AG04449 (cell line): ENCODE data around the gene CCDC138.

Experiments used
- CTCF ChIA-PET: fragments of 350-600 bp; formaldehyde crosslinking; extraction: SDS; loops from one replicate; lab custom pipeline; 2021; ENCODE audit warnings: antibody characterized with exemption; lab: Yijun Ruan, JAX
- POLR2A ChIA-PET: fragments of 400-600, 350-600 bp; formaldehyde crosslinking; extraction: SDS; loops from one replicate; lab custom pipeline; 2020; ENCODE audit warnings: antibody characterized with exemption, inconsistent platforms; lab: Yijun Ruan, JAX
- DNase-seq: peaks from one replicate; pipeline ENCODE4 v3.0.0-alpha.2; 2010; ENCODE audit warnings: low read depth, low spot score
- H3K4me3 ChIP-seq: 2 replicates; pipeline ENCODE4 v1.5.1; 2011; ENCODE audit warnings: low read depth, mild to moderate bottlenecking, control low read depth, low read length
- TF ChIP-seq, protein P1 (sequence below): IDR thresholded peaks from one replicate; pipeline ENCODE4 v1.5.1; 2011; ENCODE audit warnings: mild to moderate bottlenecking, moderate library complexity, low read length, control low read depth, inconsistent platforms; ENCODE audit not compliant: insufficient read depth; ENCODE audit errors: missing control alignments

CCDC138 gene

DNA sequence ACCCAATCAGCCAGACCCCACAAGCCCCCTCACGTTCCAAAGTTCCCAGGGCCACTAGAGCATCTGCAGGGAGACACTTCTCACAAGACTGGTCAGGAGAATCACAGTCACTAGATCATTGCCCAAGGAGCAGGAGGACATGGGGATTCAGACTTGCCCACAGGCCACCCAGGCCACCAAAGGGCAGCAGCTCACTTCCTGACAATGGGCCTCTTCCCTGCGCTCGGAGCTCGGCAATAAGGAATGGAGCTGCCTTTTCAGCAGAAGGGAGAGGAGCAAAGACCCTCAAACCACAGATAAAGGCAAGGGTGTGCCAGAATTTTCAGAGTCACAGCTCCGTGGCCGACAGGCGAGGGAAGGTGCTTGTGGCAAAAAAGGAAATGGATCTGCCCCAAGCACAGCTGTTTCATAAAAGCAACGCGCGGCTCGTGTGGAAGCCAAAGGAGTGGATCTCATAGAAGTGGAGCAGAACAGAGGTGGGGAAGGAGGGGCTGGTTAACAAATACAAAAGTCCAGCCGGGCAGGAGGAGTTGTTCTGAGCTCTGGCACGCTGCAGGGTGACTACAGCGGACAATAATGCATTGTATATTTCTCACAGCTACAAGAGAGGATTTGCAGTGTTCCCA is 130.3 kb downstream of the CCDC138 start:
- ChIA-PET POLR2A (no interaction called here), CTCF (interaction anchor here (2.7 kb wide), 1 partner anchor 12 kb away, joined by 21 read pairs; no protein-coding TSS in a partner anchor)
- no peak for DNase-seq

DNA sequence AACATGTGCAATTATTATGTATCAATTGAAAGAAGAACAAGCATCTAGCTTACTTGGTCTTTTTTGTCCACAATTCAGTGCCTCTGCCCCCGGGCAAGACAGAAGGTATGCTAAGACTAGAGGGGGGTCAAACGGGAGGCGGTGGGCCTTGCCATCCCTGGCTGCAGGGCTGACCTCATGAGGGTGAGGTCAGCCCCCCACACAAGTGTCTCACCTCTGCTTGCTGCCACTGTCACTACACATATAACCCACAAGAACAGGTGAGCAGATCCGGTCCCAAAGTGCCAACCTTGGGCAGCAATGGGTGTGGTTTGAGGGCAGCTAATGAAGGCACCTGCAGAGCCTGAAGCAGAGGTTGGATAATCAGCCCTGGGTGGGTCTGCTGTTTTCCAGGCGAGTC is 131.0 kb downstream of the CCDC138 start:
- no peak overlapping the region for H3K4me3 ChIP-seq
- no peak for DNase-seq
- TF ChIP-seq, protein P1, sequence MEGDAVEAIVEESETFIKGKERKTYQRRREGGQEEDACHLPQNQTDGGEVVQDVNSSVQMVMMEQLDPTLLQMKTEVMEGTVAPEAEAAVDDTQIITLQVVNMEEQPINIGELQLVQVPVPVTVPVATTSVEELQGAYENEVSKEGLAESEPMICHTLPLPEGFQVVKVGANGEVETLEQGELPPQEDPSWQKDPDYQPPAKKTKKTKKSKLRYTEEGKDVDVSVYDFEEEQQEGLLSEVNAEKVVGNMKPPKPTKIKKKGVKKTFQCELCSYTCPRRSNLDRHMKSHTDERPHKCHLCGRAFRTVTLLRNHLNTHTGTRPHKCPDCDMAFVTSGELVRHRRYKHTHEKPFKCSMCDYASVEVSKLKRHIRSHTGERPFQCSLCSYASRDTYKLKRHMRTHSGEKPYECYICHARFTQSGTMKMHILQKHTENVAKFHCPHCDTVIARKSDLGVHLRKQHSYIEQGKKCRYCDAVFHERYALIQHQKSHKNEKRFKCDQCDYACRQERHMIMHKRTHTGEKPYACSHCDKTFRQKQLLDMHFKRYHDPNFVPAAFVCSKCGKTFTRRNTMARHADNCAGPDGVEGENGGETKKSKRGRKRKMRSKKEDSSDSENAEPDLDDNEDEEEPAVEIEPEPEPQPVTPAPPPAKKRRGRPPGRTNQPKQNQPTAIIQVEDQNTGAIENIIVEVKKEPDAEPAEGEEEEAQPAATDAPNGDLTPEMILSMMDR, result no peak
- POLR2A ChIA-PET, result no interaction called here
- CTCF ChIA-PET, result interaction anchor here (2.7 kb wide), 1 partner anchor 11 kb away, joined by 21 read pairs; no protein-coding TSS in a partner anchor

More for the DNA sequence above, 130.3 kb downstream of the CCDC138 start:
- TF ChIP-seq, protein P1, result no peak
- H3K4me3 ChIP-seq, result no peak overlapping the region

DNA sequence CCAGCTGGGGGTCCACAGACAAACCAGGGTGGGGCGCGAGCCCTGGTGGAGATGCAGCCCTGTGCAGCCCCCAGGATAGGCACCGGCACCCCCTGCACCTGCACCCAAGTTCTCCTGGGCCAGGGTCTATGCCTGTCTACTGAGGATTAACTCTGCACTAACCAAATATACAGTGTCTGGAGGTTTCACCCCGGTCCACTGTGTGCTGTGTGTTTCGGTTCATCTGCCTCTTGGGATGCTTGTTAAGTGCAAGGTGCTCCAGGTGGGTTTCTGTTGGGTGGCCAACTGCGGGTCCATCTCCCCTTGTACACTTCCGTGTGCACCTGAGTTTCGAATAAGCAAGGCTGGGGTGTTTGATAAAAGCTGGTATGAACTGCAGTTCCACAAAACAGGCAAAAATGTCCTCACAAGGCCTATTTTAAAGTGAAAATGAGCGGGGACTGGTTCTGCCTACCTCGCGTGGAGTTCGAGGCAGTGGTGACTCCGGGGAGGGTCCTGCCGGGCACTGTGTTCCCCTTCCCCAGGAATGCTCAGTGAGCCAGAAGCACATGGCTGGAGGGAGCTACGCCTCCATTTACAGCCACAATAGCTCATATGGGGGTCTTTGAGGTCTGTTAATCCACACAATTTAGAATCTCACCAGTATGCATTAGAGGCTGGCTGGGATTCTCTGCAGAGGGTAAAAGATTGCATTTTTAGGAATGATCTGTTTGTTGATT is 131.7 kb downstream of the CCDC138 start:
- ChIA-PET CTCF (interaction anchor here (2.9 kb wide), 1 partner anchor 11 kb away, joined by 17 read pairs; no protein-coding TSS in a partner anchor), POLR2A (no interaction called here)
- no peak overlapping the region for H3K4me3 ChIP-seq
- TF ChIP-seq, protein P1, result no peak
- no peak for DNase-seq

DNA sequence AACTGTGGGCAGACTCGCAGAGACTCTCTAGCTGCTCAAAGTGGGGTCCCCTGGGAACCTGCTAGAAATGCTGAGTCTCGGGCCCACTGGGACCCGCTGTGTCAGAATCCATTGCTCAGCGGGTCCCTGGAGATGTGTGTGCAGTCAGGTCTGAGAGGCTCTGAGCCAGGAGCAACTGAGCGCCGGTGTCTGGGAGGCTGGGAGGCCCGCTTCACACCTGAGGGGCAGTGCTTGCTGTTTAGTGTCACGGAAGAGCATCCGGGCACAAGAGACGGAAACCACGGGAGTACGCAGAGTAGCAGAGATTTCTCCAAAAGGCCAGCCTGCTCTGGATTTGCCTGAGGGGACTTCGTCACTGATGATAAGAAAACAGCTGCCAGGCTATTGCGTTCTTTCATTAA is 132.4 kb downstream of the CCDC138 start:
- POLR2A ChIA-PET, result no interaction called here
- H3K4me3 ChIP-seq, result no peak overlapping the region
- no peak for DNase-seq
- TF ChIP-seq, protein P1, result no peak
- CTCF ChIA-PET, result interaction anchor here (2.9 kb wide), 1 partner anchor 10 kb away, joined by 17 read pairs; no protein-coding TSS in a partner anchor

DNA sequence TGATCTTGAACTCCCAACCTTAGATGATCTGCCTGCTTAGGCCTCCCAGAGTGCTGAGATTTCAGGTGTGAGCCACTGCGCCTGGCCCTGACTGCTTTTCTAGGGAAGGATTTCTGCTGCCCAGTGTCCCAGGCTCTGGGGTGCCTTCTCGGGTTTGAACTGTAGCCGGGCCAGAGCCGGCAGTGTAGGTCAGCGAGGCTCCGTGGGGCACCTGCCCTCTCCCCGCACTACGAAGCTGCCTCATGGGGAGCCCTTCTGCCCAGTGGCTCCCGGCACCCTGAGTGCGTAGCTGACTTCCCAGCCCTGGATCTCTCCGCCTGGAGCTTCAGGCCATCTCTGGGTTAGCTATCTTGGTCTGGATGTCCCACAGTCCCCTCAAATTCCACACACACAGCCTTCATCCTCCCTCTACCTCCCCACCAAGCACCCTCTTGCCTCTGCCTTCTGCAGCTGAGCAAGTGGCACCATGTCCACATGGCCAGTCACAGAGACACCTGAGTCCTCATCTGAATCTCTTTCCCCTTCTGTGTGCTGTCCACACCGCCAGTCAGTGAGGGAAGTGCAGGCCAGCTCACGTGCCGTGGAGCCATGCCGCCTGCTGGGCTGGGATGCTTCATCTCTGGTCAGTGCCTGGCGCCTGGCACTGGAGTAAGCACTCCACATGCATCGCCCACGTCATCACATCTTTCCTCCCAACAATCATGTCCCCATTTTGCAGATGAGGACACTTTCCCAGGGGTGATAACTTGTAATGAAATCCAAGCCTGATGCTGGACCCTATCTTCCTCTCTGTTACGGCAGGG is 133.2 kb downstream of the CCDC138 start:
- POLR2A ChIA-PET, result no interaction called here
- CTCF ChIA-PET, result interaction anchor here (2.9 kb wide), 1 partner anchor 9 kb away, joined by 17 read pairs; no protein-coding TSS in a partner anchor
- no peak for DNase-seq
- no peak overlapping the region for H3K4me3 ChIP-seq
- TF ChIP-seq, protein P1, result no peak
